Left renal pelvis (tissue), 4 donors: ENCODE results near the gene UGT1A9. TPM values are rescaled to one million over a fixed set of nuclear protein-coding genes. Genes with fewer than 3 reads are reported as not detected.
"Not testable (repeated sequence)": the region's sequence is repeated elsewhere in the genome, so short reads cannot be mapped to it uniquely, and the experiment has no call there.

Source experiments
- DNase-seq, 4 donors: peaks; one replicate each; pipeline ENCODE4 v3.0.0-alpha.2; 2013; ENCODE audit warnings: low read depth in 4 of 4, low spot score in 3 of 4
- polyA plus RNA-seq, 4 donors: library from polyadenylated mRNA; unstranded; fragments of 120-200 nt; gene quantifications; one replicate each; pipeline ENCODE4 v1.2.1, GENCODE V29; 2013; ENCODE audit not compliant: insufficient read length in 4 of 4

UGT1A9 gene
- polyA plus RNA-seq, 4 donors, result 0.18 to 6.1 (median 4.0) TPM

DNA sequence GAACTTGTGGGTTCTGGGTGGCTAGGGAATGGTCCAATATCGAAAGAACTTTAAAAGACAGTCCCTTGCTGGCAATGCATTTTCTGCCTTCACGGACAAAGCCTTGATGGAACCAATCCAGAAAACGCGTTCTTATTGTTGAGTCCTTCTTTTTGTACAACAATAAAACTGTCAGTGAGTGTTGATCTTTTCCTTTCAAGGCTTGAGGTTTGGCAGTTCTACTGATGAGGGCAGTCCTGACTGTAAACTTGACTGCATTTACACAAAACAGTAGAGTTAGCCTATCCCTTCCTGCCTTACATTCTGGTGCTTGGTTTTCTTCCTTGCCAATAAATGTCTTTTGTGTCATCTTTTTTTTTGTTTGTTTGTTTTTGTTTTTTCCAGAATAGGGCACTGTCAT lies 7.5 kb downstream of the UGT1A9 start:
- DNase-seq, result no peak

DNA sequence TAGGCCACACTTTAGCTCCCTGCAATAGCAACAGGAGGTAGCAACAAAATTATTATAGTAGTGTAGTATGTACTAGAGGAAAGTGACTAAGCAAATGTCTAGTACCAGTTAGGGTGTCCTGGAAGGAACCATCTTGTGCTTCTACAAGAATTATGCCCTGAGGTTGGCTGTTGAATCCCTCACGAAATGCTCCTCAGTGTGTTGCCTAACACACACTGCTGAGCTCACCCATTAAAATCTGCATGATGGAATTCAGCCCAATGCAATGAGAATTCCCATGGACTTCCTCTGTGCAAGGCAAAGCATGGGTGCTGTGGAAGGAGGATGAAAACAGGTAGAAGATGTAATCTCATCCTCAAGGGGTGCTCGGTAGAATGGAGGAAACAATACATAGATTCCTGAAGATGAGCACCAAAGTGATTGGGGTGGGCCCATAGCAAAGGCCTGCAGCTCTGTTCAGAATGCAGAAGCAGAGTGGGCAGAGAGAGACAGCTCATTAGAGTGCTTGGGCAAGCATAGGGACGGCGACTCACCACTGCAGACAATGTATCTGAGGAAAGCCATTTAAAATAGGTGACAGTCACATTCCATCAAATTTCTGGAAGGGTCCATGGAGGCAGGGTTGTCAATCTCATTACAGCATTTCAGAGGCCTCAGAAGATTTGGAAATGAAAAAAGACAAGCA lies 8.8 kb downstream of the UGT1A9 start:
- no peak for DNase-seq

DNA sequence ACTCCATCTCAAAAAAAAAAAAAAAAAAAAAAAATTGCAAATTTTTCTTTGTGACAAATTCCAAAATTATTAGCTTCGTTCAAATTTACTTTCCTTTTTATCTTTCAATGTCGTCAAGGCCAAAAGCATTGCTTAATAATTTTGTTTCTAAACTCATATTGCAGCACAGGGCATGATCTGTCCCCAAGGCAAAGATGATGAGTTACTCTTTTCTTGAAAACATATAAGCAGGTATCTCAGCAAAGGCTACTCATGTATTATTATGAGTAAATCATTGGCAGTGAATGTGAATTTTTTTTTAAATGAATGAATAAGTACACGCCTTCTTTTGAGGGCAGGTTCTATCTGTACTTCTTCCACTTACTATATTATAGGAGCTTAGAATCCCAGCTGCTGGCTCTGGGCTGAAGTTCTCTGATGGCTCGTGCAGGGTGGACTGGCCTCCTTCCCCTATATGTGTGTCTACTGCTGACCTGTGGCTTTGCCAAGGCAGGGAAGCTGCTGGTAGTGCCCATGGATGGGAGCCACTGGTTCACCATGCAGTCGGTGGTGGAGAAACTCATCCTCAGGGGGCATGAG lies 9.9 kb downstream of the UGT1A9 start, which contains the start of gene UGT1A7:
TSS of gene UGT1A7 (plus strand) at position 381 of the 579 bp plus-strand sequence. CDS start at position 418, 37 bp downstream.
- DNase-seq, result no peak

DNA sequence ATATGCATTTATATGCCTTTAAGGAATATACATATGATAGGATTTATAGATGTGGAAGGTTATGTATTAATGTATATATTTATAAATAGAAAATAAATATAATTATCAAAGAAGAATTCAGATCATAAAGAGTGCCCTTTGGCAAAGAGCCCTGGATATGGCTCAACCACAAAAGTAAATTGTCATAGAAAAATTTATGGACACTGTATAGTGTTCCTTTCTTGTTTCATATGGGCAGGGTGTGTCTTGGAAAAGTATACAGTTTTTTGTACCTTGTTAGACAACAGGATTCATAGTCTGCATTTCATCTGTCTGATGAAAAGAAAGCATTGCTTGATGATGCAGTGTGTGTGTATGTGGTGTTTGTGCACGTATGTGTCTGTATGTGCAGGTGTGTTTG lies 12.9 kb downstream of the UGT1A9 start:
- DNase-seq, result no peak

DNA sequence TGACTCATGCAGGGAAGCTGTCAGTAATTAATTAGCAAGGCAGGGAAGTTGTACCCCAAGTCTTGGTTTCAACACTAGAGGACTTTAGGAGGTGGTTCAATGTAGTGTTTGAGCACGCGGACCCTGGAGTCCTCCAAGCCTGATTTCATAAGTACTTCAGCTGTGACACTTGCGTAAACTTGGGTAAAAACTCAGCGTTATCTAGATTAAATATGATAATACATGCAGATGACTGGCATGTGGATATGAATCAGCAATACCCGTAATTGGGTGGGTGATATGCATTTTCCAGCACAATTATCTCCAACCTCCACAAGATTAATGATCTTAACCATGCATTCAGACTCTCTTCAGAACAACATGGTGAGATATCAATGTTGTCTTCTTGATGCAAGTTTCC lies 15.2 kb downstream of the UGT1A9 start:
- no peak for DNase-seq

DNA sequence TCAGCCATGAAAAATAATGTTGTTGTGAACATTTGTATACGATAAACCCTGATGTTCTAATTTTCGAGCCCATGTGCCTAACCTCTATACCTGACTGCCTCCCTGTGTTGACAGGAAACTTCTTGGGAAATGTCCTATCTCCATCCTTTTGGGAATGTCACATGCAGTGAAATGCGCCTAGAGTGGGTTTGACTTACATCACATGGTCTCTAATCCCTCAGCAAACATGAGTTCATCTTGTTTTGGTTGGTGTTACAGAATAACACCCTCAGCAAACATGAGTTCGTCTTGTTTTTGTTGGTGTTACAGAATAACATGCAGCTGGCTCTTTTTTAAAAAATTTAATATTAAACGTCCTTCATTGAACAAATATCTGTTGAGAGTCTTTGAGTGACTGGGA lies 16.6 kb downstream of the UGT1A9 start:
- no peak for DNase-seq

DNA sequence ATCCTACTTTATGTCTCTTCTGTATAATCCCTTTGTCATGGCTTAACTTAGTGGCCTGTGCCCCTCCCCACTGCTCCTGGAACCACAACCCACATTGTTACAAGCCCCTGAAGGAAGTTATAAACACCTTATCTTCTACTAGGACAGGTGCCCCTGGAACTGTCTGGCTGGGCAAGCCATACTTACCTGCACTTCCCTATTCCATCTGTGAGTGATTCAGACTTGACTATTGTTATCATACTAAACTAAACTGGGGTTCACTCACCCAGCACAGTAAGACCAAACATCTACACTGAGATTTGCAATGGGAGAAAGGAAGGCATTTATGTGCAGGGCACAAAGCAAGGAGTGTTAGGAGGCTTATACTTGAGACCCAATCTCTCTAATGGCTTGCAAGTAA lies 17.3 kb downstream of the UGT1A9 start:
- no peak for DNase-seq

DNA sequence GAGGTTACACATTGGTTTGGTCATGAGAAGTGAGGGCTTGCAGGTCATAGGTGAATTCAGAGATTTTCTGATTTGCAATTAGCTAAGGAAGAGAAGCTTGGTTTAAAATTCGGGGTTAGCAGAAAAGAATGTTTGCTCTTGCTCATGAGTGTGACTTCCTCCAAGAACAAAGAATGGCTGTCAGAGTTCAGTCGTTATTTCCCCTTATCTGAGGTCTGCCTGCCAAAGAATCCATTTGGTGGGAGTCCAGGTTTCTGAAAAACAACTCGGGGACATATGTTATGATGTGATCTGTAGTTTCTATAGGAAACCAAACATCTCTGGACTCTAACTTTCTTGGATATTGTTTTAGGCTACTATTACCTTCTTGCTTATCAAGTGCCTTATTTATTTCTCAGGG lies 17.8 kb downstream of the UGT1A9 start:
- no peak for DNase-seq

DNA sequence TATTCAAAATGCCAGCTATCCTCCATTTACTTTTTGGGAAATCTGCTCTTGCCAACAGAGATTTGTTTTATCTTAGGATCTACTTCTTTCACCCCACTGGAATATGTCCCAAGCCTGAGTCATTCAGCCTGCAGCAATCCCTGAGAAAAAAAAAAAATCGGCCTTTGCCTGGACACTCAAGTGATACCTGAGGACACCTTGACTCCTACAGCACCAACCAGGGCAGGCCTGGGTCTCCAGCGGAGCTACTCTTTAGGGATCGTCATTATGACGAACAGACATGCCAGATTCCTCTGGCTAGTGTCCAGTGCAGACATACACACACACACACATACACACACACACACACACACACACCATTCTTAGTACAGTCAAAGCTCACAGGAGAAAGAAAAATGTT lies 18.7 kb downstream of the UGT1A9 start:
- no peak for DNase-seq

DNA sequence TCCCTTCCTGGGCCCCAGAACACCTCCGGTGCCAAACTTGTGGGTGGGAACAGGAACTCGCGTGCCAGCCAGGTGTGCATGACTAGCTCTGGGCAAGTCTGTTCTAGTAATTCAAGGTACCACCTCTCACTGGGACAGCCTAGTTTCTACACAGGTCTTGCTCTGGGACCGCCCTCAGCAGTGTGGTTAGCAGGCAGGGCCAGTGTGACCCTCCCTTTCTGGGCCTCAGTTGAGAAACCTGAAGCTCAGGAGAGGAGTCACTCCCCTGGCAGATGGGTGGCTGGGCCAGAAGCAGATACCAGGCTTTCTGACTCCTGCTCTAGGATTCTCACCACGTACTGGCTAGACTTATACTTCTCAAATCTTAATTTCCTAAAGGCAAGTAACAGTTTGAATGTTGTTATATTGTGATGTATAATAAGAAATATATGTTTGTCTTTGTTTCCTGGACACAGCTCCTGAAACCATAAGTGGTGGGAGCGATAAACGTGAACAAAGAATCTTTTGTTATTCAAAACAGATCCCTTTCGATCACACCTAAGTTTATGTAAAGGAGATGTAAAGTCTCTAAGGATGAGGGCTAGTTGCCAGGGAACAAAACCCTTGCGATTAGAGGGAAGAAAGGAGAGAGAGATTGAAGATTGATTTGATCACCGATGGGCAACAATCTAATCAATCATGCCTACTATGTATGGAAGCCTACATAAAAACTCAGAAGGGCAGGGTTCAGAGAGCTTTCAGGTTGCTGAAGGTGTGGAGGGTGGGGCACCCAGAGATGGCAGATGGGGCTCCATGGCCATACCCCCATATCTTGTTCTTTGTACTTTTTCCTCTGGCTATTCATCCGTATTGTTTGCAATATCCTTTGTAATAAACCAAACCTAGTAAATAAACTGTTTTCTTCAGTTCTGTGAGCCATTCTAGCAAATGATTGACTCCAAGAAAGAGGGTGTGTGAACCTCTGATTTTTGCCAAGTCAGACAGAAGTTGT lies 20.0 kb downstream of the UGT1A9 start:
- no peak for DNase-seq

DNA sequence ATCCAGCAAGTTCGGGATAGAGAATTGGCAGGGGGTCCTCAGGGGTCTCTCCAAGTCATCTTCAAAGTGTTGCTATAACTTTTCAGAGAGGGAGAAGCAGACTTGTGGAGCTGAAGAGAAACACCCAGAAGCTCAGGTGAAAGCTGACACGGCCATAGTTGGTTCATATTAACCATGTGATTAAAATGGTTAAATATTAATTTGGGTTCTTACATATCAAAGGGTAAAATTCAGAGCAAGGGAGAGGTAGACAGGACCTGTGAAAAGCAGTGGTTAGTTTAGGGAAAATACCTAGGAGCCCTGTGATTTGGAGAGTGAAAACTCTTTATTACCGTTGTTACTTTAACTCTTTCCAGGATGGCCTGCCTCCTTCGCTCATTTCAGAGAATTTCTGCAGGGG lies 20.9 kb downstream of the UGT1A9 start, which contains the start of gene UGT1A6:
TSS of gene UGT1A6 (plus strand) at position 243 of the 400 bp plus-strand sequence. CDS start at position 358, 115 bp downstream.
- DNase-seq, result no peak

DNA sequence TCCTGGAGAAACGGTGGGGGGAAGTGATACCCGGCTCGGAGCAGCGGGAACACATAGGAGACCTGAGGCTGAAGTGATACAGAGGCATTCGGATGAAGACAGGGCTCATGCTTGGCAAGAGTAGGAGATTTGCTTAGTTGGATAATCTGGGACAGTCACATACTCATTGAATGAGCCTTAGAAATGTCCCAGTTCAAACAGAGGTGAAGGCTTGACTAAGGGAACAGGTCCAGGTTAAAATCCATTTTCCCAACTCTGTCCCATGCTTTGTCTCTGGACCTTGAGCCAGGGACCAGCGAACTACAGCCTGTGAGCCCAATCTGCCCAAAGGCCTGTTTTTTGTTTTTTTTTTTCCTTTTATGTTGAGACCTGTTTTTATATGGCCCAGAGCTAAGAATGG lies 22.3 kb downstream of the UGT1A9 start:
- no peak for DNase-seq

DNA sequence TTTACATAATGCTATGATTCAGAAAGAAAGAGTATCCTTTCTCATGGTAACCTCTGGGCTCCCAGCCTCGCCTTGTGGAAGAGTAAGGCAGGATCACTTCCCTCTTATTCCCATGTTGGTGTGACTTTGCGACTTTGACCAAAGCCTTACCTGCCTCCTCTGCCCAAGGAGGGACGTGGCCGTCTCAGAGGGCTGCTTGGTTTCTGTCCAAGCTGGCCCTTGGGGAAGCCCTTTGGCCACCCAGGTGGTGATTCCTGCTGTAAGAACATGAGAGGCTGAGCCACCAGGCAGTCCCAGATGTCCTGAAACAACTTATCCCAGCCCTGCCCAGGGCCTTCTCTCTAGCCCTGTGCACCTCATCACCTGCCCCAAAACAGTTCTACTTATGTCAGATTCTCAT lies 27.0 kb downstream of the UGT1A9 start:
- no peak for DNase-seq

DNA sequence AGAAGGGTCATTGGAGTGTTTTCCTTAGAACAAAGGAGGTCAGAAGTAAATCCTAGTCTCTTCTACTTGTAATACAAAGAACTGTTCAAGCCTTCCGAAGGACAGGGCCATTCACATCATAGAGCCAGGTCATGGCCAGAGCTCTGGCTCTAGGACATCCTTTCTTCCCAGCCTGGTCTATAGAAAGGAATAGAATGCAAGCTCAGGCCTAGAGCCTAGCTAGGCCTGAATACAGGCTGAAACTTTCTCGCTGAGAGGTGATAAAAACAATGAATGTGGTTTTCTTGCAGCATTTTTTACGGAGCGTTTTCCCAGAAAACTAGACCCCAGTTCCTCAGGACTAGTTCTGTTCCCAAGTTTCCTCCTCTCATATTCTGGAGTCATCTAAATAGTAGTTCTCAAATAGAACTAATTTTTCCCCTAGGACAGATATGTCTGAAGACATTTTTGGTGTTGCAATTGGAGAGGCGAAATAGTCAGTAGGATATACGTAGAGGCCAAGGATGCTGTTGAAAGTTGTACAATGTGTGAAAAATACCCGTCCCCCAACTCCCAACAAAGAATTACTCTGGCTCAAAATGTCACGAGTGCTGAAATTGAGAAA lies 27.8 kb downstream of the UGT1A9 start:
- no peak for DNase-seq

DNA sequence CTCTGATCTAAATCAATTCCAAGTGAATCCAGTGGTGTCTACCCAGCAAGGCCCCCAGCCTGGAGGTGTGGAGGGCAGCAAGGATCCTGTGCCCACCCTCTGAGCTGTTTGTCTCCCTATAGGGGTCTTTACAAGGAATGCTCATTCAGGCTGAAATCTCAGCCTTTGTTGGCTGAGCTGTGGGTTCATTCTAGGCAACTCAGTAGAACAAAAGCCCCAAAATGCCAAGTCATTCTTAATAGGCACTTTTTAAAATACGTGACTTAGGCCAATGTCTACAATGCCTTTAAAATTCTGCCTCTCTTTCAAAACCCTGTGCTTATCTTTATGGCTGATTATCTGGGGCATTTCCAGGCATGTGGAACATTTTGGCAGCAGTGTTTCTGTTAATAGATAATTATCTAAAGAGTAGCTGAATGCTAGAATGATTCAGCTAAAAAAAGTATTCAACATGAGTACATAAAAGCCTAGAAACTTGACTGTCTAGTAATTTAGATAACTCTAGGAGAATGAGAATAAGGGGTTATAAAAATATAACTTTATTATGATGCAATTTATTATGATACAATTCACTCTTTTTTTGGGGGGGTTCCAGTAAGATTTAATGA lies 28.4 kb downstream of the UGT1A9 start:
- DNase-seq, result peak in 2 of 4 donors; percentile 14 to 15

DNA sequence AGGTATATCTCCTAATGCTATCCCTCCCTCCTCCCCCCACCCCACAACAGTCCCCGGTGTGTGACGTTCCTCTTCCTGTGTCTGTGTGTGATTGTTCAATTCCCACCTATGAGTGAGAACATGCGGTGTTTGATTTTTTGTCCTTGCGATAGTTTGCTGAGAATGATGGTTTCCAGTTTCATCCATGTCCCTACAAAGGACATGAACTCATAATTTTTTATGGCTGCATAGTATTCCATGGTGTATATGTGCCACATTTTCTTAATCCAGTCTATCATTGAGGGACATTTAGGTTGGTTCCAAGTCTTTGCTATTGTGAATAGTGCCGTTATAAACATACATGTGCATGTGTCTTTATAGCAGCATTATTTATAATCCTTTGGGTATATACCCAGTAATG lies 29.1 kb downstream of the UGT1A9 start:
- not testable (repeated sequence) for DNase-seq

DNA sequence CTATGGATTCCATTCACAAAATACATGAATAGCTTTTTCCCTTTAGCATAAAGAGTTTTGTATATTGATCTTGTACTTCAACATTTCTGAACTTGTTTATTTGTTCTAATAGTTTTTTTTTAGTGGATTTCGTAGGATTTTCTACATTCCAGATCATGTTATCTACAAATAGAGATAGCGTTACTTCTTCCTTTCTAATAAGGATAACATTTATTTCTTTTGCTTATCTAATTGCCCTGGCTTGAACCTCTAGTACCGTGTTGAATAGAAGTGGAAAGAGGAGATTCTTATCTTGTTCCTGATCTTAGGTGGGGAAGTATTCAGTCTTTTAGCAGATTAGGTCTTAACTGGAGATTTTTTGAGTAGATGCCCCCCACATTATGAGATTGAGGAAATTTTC lies 30.5 kb downstream of the UGT1A9 start:
- no peak for DNase-seq

DNA sequence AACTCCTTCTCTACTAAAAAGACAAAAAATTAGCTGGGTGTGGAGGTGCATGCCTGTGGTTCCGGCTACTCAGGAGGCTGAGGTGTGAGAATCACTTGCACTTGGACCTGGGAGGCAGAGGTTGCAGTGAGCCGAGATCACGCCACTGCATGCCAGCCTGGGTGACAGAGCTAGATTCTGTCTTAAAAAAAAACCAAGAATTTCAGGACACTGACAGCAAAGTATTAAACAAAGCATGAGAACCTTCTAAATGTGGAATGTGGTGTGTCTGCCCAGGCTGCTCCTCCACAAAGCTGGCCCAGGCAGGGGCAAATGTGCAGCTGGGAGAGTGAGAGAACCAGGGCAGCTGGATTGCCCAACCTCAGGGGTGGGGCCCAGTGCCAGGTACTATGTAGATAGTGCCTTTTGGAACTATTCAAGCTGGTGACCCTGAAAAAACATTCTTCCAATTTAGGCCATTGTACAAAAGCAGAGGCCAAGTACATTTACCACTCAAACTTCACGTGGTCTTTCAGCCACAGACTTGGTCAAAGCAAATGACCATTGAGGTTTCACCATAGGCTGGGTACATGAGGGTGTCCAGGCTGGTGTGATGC lies 34.3 kb downstream of the UGT1A9 start:
- DNase-seq, result no peak

DNA sequence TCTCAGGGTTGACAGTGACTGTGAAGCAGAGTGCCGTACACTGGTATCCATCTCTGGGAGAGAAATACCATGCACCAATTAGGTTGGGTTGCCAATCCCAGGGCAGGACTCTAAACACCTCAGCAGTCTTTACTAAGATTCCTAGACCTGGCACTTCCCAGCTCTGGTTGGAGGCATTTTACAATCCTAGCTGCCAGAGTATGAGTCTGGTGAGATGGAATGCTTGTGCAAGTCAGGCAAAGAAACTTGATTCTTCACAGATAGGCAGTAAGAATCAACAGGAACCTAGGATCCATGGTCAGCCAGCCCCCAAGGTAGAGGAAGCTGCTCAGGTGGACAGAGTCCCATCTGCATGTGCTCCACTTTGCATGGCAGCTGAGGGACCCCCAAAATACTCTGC lies 35.0 kb downstream of the UGT1A9 start:
- DNase-seq, result no peak
